Nucleus accumbens (tissue), 56 donors: Measurements from ENCODE around the gene COQ9.
"Not testable (repeated sequence)": the region's sequence is repeated elsewhere in the genome, so short reads cannot be mapped to it uniquely, and the experiment has no call there.

Source experiments
- DNase-seq, 56 donors: peaks; one replicate each; lab custom pipeline; 2025; lab: John Stamatoyannopoulos, UW

Gene COQ9, protein sequence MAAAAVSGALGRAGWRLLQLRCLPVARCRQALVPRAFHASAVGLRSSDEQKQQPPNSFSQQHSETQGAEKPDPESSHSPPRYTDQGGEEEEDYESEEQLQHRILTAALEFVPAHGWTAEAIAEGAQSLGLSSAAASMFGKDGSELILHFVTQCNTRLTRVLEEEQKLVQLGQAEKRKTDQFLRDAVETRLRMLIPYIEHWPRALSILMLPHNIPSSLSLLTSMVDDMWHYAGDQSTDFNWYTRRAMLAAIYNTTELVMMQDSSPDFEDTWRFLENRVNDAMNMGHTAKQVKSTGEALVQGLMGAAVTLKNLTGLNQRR

DNA sequence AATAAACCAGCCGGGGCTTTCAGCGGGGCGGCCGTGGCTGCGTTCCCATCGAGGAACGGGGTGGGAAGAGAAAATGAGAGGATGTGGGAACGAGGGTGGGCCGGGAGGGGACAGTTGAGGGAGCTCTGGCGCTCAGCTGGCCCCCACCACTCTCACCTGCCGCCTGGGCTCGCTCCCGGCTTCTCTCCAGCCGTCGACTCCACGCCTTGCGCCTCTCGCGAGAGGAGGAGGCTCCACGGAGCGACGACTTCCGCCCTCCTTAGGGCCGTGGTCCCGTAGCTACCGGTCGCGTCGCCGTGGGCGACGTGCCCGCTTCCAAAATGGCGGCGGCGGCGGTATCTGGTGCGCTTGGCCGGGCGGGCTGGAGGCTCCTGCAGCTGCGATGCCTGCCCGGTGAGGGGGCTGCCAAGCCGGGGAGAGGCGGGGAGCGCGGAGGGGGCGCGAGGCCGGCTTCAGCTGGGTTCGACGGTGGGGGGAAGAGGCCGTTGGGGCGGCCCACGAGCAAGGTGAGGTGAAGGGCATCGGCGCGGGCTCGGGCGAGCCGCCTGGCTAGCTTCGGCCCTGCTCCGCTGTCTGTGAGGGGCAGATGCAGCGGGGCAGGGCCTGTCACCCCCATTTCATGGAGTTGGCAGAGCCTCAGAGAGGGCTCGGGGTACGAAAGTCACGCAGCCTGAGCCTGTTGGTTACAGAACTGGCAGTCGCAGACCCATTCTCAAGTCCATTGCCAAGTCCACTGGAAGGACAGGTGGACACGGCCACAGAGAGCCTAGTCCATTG, at the start of gene COQ9, which contains the start of gene CIAPIN1:
Gene COQ9, plus strand, starts transcription at position 294 of the 777 bp plus-strand sequence. Its CDS starts 27 bp downstream, at position 321.
Gene CIAPIN1, minus strand, starts transcription at position 200 of the 777 bp plus-strand sequence. CDS start 6,457 bp downstream, outside the sequence.
- DNase-seq, result peak in 55 of 56 donors; percentile 34 to 93 (median 81)

DNA sequence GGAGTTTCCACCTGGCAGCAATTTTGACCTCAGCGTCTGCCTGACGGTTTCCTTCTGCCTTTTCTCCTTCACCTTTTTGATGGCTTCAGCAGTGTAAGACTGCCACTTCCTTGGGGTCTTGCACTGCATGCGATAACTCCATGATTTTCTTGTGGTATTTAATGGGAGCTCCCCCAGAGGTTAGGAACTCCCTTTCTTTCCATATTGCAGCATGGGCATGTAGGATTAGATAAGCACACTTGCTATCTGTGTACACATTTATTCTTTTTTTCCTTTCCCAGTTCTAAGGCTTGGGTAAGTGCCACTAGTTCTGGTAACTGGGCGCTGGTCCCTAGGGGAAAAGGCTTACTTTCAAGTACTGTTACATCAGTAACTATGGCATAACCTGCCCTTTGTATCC, 49.8 kb upstream of the COQ9 start:
- not testable (repeated sequence) for DNase-seq

DNA sequence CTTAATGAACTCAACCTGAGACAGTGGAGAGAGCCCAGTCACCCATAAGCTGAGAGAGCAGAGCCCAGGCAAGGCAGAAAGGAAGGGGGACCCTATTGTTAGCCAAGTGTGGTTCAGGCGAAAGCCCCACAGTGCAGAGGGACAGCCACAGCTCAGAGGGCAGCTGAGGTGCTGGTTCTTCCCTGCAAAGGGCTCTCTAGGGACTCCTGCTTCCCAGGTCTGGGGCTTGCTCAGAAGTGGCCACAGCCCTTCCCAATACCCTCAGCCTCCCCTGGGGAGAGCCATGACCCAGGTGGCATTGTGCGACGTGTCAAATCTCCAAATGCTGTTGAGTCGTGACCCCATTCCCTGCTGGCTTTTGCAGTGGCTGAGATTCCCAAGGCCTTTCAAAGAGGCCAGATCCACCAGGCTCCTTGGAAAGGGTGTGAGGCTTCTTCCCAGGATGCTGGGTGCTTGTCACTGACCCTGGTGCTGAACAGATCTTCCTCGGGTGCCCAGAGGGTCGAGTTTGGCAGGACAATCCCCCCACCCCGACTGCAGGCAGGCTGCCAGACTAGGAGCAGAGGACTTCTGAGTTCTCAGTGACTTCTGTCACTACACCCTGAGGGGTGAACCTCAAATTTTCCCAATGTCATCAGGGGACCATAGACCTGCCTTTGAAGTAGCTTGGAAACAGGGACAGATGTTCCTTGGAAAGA, 45.2 kb upstream of the COQ9 start:
- DNase-seq, result no peak

DNA sequence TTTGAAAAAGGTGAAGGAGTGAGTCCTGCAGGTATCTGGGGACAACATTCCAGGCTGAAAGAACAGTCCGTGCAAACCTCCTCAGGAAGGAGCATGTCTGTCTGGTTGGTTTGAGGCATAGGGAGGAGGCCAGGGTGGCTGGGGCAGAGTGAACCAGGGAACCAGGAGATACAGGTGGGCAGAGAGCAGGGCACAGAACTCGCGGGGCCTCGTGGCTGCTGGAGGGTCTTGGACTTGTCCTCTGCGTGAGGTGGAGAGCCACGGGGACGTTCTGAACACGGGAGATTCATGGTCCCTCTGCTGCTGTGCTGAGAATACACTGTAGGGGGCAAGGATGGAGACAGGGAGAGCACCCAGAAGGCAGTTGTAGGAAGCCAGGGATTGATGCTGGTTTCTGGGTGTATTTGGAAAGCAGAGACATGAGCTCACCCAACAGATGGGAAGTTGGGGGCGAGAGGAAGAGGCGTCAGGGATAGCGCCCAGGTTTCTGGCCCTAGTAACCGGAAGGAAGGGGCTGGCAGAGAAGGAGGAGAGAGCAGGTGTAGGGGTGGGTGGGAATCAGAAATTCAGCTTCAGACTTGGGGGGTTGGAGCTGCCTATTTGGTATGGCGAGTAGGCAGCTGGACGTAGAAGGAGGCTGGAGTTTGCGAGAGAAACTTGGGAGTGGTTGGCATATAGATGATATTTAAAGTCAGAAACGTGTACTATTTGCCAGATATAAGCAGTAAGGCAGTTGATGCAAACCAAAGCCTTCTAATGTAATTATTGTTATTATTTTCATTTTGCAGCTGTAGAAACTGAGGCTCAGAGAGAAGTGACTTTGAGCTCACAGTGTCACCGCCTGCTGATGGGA, 43.1 kb upstream of the COQ9 start, which contains the start of gene CCL17:
Gene CCL17, plus strand, starts transcription at position 803 of the 853 bp plus-strand sequence. CDS start 9,166 bp downstream, outside the sequence.
- DNase-seq, result no peak

DNA sequence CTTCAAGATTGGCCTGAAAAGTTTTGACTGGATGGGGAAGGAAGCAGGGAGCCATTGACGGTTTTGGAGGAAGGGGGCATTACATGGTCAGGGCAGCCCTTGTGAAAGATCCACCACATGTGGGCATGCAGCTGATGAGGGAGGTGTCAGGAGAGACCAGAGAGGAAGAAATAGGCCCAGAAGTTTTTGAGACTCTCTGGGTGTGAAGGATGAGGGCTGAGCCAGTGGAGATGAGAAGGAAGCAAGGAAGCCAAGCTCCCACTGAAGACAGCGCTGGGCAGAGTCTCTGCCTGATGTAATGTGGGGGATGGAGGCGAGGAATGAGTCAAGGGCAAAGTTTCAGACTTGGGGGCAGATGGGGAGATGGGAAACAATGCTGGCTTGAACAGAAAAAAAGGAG, 42.2 kb upstream of the COQ9 start:
- DNase-seq, result no peak

DNA sequence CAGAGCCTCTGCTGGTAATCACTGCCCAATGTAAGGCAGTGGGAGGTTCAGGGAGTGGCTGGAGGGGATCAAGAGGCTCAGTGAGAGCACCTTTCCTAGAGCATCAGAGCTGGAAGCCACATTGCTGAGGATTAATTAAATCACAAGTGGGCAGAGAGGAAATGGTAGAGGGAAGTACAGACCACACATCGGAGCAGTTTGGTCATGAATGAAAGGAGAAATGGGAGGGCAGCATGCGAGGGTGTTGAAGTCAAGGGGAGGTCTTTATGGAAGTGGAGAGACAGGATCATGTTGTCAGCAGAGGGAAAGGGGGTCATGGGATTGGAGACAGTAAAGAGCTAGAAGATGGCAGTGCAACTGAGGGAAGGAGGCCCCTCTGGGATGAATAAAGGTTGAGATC, 40.4 kb upstream of the COQ9 start:
- no peak for DNase-seq

DNA sequence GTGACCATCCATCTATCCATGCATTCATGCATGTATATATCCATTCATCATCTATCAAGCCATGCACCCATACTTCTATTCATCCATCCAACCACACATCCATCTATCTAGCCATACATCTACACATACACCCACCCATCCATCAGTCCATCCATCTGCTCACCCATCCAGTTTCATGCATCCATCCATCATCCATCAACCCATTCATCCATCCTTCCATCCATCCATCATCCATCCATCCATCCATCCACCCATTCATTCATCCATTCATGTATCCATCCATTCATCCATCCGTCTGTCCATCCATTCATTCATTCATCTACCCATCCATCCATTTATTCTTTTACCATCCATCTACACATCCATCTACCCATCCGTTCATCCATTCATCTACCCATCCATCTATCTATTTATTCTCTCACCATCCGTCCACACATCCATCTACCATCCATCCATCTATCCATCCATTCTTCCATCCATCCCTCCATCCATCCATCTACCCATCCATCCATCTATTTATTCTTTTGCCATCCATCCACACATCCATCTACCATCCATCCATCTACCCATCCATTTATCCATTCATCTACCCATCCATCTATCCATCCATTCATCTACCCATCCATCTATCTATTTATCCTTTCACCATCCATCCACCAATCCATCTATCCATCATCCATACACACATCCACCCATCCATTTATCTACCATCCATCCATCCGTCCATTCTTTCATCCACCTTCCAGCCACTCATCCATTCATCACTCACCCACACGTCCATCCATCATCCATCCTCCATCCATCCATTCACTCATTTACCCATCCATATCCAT, 39.5 kb upstream of the COQ9 start:
- no peak for DNase-seq

DNA sequence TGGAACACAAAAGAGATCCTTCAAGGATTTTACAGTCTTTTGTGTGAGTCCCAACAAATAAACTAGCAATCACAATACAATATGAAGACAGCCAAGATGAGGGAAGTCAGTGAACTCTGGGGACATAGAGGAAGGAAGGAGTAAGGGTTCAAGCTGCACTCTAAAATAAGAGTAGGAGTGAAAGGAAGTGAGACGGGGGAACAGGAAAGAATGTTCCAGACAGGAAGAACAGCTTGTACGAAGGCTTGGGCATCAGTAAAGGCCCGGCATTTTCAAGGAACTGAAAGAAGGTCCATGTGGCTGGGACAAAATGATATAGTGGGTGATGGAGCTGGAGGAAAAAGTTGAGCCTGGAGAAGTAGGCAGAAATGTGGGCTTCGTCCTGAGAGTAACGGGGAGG, 38.2 kb upstream of the COQ9 start:
- peak in 1 of 56 donors; percentile 11 for DNase-seq

DNA sequence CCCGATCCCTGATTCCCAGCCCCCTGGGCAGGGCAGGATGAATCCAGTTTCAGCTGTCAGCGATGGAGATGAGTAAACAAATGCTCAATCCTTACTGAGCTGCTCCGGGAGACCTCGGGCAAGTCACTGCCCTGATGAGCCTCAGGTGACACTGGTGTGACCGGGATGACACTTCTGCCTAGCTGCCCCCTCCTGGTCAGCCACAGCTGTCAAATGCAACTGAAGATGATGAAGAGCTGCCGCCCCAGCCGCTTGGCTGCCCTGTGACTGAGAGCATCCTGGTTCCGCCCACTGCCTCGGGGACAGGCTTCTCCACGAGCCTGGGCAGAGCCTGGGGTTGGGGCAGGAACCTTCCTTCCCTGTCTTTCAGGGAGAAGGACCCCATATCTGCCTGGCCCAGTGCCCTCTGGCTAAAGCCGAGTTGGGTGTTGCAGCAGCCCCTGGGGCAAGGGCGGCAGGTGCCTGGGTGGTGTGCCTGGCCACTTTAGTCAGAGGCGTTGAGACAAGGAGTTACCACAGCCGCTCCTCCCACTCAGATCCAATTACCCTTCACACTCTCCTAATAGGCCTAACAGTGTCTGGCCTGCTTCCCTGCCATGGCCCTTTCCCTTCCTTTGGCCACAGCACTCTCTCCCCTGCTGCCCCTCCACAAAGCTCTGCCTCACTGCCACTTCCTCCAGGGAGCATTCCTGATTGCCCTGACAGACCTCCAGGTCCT, 37.2 kb upstream of the COQ9 start:
- no peak for DNase-seq

DNA sequence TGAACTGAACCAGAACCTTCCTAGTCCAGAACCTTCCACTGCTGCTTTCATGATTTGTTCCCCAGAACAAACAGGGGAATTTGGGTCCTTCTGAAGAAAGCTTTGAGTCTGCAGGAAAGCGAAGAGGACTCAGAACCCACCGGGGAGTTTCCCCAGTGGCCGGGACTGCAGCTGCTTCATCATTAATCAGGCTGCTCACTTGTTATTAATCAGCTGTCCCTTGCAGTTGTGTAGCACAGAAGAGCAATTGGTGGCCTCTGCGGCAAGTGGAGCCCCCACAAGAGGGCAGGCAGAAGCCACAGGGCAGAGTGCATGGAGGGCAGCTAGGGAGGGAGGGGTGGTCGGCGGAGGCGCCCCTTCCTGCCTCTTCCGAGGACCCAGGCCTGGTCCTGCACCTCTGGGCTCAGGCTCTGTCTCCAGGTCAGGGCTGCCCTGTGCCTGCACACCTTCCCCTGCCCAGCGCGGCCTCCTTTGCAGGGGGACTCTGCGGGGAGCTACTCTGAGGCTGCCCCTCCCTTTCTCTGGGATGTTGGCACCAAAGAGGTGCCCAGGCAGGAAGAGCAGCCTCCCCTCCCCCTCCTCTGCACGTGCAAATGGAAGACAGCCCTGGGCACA, 35.8 kb upstream of the COQ9 start:
- no peak for DNase-seq

DNA sequence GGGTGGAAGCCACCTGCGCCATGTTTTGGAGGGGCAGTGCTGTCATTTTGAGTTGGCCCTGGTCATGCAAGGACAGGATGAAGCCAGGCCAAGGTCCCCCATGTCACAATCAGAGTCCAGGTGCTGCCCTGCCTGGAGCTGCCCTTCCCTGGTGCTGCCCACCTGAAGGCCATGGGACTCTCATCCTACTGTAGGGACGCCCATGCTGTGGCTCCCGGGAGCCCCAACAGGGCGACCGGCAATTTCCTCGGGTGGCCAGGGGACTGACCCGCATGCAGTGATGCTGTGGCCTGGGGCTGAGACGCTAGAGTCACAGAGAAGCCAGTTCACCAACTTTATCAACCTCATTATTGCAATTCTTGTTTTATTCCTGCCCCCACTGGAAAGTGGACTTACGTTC, 34.7 kb upstream of the COQ9 start:
- DNase-seq, result no peak

DNA sequence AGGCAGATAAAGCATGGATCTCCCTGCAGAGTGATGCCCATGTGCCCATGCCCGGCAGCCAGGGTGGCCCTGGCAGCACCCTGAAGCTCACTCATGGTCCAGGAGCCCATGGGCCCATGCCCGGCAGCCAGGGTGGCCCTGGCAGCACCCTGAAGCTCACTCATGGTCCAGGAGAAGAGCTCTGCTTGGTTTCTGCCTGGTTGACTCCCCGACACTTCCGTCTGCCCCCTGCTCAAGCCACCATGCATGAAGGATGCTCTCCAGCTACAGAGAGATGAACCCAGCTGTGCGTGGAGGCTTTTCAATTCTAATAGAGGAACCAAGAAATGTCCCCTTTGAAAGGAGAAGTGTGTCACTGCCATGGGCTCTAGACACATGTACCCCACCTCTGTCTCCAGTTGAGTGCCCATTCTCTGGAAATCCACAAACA, 34.0 kb upstream of the COQ9 start:
- DNase-seq, result no peak

DNA sequence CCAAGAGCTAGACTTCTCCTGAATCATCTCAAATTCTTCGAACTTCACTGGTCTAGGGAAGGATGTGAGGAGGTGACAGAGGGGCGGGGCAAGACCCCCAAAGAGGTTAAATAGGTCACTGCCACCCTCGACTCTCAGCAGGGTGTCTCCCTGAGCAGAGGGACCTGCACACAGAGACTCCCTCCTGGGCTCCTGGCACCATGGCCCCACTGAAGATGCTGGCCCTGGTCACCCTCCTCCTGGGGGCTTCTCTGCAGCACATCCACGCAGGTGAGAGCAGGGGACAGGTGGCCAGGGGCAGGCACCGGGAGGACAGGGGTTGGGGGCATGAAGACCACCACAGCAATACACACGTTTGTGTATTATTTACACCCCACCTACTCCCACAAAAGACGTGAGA, 33.5 kb upstream of the COQ9 start:
- DNase-seq, result no peak

DNA sequence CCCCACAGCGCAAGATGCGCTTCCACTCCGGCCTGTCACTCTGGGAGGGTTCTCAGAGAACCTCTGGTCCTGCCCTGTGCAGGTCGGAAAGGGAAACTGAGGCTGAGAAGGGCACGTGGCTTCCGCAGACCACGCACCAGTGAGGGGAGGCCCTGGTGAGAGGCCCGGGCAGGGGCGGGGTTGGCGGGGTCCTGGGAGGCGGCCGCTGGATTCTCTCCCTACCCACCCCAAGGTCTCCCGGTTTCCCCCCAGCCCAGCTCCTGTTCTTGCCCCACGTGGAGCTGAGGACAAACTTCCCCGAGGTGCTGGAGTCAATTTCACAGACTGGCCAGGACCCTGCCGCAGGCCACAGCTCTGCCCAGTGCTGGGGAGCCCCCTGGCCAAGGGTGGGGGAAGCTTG, 31.2 kb upstream of the COQ9 start:
- DNase-seq, result no peak

DNA sequence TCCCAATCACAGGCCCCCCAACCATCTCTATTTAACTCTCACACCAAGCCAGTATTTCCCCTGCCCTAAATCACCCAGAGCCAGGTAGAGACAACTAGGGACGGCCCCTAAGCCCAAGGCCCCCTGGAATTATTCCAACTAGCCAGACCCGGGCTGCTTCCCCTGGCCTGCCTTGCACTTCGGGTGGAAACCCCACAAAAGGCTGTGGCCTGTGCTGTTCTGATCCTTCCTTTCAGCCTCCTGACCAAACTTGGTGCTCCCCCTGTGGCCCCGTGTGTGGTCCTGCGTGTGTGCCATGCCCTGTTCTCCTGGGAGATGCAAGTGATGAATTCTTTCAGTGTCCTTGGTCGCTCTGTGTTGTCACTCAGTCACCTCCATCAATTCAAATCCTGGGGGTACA, 27.8 kb upstream of the COQ9 start:
- DNase-seq, result no peak

DNA sequence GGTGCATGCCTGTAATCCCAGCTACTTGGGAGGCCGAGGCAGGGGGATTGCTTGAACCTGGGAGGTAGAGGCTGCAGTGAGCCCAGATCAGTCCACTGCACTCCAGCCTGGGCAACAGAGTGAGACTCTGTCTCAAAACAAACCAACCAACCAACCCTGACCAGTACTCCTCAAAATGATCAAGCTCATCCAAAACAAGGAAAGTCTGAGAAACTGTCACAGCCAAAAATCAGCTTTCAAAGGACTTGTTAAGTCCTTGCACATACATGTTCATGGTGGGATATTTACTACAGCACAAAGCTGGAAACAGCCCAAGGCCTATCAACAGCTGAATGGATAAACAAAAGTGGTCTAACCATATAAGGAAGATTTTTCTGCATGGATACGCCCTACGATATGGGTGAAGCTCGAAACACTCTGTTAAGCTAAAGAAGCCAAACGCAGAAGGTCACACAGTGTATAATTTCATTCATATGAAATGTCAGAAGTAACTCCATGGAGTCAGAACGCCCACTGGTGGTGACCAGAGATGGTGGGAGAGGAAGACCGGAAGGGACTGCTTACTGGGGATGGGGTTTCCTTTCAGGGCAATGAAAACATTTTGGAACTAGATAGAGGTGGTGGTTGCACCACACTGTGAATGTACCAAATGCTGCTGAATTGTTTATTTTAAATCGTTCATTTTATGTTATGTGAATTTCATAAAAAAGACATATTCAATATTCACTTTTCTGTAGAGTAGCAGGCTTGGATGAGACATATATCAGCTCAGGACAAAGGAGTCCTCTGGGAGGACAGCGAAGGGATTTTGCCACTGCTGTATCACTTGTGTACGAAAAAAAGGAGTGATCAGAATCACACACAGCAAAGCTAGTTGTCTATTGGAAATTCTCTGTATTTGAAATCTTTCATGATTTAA, 25.0 kb upstream of the COQ9 start:
- DNase-seq, result peak in 4 of 56 donors; percentile 13 to 38 (median 26)

DNA sequence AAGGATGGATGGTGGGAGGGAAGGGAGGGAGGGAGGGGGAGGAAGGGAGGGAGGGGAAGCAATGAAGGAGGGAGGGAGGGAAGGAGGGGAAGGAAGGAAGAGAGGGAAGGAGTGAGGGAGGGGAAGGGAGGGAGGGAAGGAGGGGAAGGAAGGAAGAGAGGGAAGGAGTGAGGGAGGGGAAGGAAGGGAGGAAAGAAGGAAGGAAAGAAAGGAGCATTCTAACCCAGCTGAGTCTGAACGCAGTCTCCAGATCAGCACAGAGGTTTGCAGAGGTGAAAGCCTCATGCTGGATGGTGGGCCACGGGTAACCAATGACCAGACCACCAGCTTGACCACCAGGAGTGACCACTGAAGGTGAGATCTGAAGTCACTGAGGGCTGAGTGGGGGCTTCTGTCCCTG, 24.1 kb upstream of the COQ9 start:
- DNase-seq, result no peak
